H54 (cell line): Measurements from ENCODE around the gene DPCD.

Experiments used
- DNase-seq: peaks from one replicate; pipeline ENCODE4 v3.0.0; 2011; ENCODE audit warnings: low spot score, mixed read lengths; ENCODE audit not compliant: insufficient read length
- FAIRE-seq: peaks from 3 replicates; lab custom pipeline; 2011; peaks lifted over from hg19 to GRCh38; lab: Jason Lieb, UNC
- POLR2A ChIP-seq: IDR thresholded peaks from 2 replicates; pipeline ENCODE4 v1.6.1; 2011; ENCODE audit warnings: low read depth, mild to moderate bottlenecking, low read length

Gene DPCD

GRCh38 chr10:101587725-101588653 is at the start of gene DPCD, which contains the start of gene POLL:
DPCD (plus strand) TSS chr10:101588321; CDS start chr10:101588337, 16 bp downstream.
POLL (minus strand) TSS chr10:101588257; CDS start chr10:101587360, 897 bp downstream.
- no peak for FAIRE-seq
- TF ChIP-seq POLR2A = peak; percentile 51
- DNase-seq = peak; percentile 93

GRCh38 chr10:101538446-101538845 is 49.7 kb upstream of the DPCD start:
- TF ChIP-seq POLR2A = no peak
- no peak for DNase-seq
- FAIRE-seq = no peak

GRCh38 chr10:101545898-101546297 is 42.2 kb upstream of the DPCD start:
- FAIRE-seq = no peak
- DNase-seq = no peak
- no peak for TF ChIP-seq POLR2A

GRCh38 chr10:101550965-101551364 is 37.2 kb upstream of the DPCD start:
- DNase-seq (no peak), FAIRE-seq (no peak)
- no peak for TF ChIP-seq POLR2A

GRCh38 chr10:101552442-101552841 is 35.7 kb upstream of the DPCD start:
- DNase-seq (no peak), FAIRE-seq (no peak)
- no peak for TF ChIP-seq POLR2A

GRCh38 chr10:101557541-101557940 is 30.6 kb upstream of the DPCD start:
- no peak for TF ChIP-seq POLR2A
- FAIRE-seq (no peak), DNase-seq (no peak)

- no peak for DNase-seq
- no peak for TF ChIP-seq POLR2A
- no peak for FAIRE-seq
Measured at GRCh38 chr10:101558204-101558603, 29.9 kb upstream of the DPCD start.

- DNase-seq = no peak
- no peak for FAIRE-seq
- no peak for TF ChIP-seq POLR2A
Measured at GRCh38 chr10:101558671-101559595, 29.2 kb upstream of the DPCD start.

- DNase-seq = no peak
- FAIRE-seq = no peak
- no peak for TF ChIP-seq POLR2A
Measured at GRCh38 chr10:101559596-101560297, 28.4 kb upstream of the DPCD start.

GRCh38 chr10:101560298-101561067 is 27.6 kb upstream of the DPCD start:
- TF ChIP-seq POLR2A = no peak
- DNase-seq (no peak), FAIRE-seq (no peak)

GRCh38 chr10:101561068-101561915 is 26.8 kb upstream of the DPCD start:
- no peak for DNase-seq
- FAIRE-seq = no peak
- no peak for TF ChIP-seq POLR2A

- no peak for TF ChIP-seq POLR2A
- no peak for FAIRE-seq
- no peak for DNase-seq
Measured at GRCh38 chr10:101562231-101562630, 25.9 kb upstream of the DPCD start.
